Adrenal gland (tissue), 12 donors: Measurements from ENCODE around the gene C6orf47. TPM values are rescaled to one million over a fixed set of nuclear protein-coding genes. Genes with fewer than 3 reads are reported as not detected.

ENCODE experiments used
- DNase-seq, 7 donors: peaks; one replicate each; pipeline ENCODE4 v3.0.0-alpha.2; 2019 to 2020
- H3K27ac ChIP-seq, 5 donors: fragments of 200-600 bp; sonication (generic) in 4 of 5; 1 replicate in 3 of 5; 2 replicates in 2 of 5; pipeline versions ENCODE4 v1.5.1 to v1.8.0; 2016 to 2020; ENCODE audit warnings: mild to moderate bottlenecking in 1 of 5
- H3K27me3 ChIP-seq: fragments of 200-600 bp; 2 replicates; pipeline ENCODE4 v1.8.0; 2021
- H3K36me3 ChIP-seq, 2 donors: fragments of 200-600 bp; replicated peaks in 1 of 2; 1 replicate in 1 of 2; 2 replicates in 1 of 2; pipeline versions ENCODE4 v1.5.1 to v1.8.0; 2018 to 2022
- H3K4me1 ChIP-seq, 2 donors: fragments of 200-600 bp; replicated peaks in 1 of 2; 1 replicate in 1 of 2; 2 replicates in 1 of 2; pipeline versions ENCODE4 v1.5.1 to v1.8.0; 2018 to 2021
- H3K4me3 ChIP-seq, 4 donors: fragments of 200-600 bp; sonication (generic) in 3 of 4; one replicate each; pipeline ENCODE4 v1.5.1; 2016 to 2018
- H3K9me3 ChIP-seq, 3 donors: fragments of 200-600 bp; sonication (generic) in 1 of 3; replicated peaks in 1 of 3; 1 replicate in 2 of 3; 2 replicates in 1 of 3; pipeline versions ENCODE4 v1.5.1 to v1.8.0; 2016 to 2021
- CTCF ChIP-seq, 6 experiments: fragments of 450-650 bp in 4 of 6; fragments of 200-600 bp in 2 of 6; sonication (generic) in 1 of 6; IDR thresholded peaks; 1 replicate in 5 of 6; 2 replicates in 1 of 6; pipeline versions ENCODE4 v1.5.1 to v1.8.0; 2016 to 2021; ENCODE audit warnings: antibody characterized with exemption in 6 of 6, mild to moderate bottlenecking in 2 of 6, moderate library complexity in 1 of 6
- POLR2A ChIP-seq, 2 donors: fragments of 450-650 bp; IDR thresholded peaks; one replicate each; pipeline ENCODE4 v1.6.1; 2017; ENCODE audit warnings: antibody characterized with exemption in 2 of 2, mild to moderate bottlenecking in 2 of 2, moderate library complexity in 1 of 2
- WGBS, 4 donors: extraction: QIAGEN DNeasy Blood & Tissue Kit in 2 of 4; methylation state at CpG; one replicate each; pipeline versions ENCODE4 v1.1.5 to v1.1.7; 2013 to 2017; 5-methylcytosine and 5-hydroxymethylcytosine counted together
- intact Hi-C, 2 donors: fragments of 100-400 bp; cut with DNase I; formaldehyde crosslinking; loops; one replicate each; pipeline versions ENCODE4 v1.14.1 to v1.15.0; 2022 to 2023
- polyA plus RNA-seq, 3 donors: library from polyadenylated mRNA; stranded (reverse); fragments of 200-250 nt in 2 of 3; fragments of 350-450 nt in 1 of 3; fragmentation: Illumina TruSeq in 1 of 3; extraction: RNeasy Lipid Tissue Mini Kit (QIAGEN cat#74804) in 1 of 3; gene quantifications; one replicate each; pipeline ENCODE4 v1.2.3, GENCODE V29; 2013 to 2014
- total RNA-seq, 9 donors: library from RNA; depleted of rRNA in 4 of 9; stranded (reverse); fragments of >200 nt in 4 of 9; fragments of 120-200 nt in 1 of 9; fragmentation: NEBNext Ultra II Directional in 1 of 9; extraction: Animal tissue kit (Norgen Biotek cat#: 25700) in 1 of 9; gene quantifications; one replicate each; pipeline versions ENCODE4 v1.1.0 to v1.2.4, GENCODE V29; 2013 to 2023
- donor health status: healthy with polysubstance abuse.
- donor health status: Bipolar disorder and iron deficiency.
- donor health status: DM: yes; HTN: yes; CAD: no.
- donor health status: DM: no; HTN: no; CAD: no.
- donor health status: DM: no; HTN: no; CAD: no.
- donor health status: DM: yes; HTN: yes; CAD: no.

C6orf47 gene
- total and polyA plus RNA-seq, 12 donors, result 17.9 to 37.0 (median 26.3) TPM

- TF ChIP-seq CTCF (IDR thresholded peaks at IDR 0.05), result no peak
- H3K36me3 ChIP-seq, result peaks cover 0 to 100% of the 10 kb centered on the region in 2 donors
- no peaks in the 10 kb centered on the region for H3K27me3 ChIP-seq
- WGBS, 4 donors, result 92 to 94% (median 93%) methylated on average over 7 of the region's 7 CpGs
- H3K27ac ChIP-seq, result no peak overlapping the region
- no peaks in the 10 kb centered on the region for H3K4me1 ChIP-seq
- DNase-seq, result no peak
- H3K9me3 ChIP-seq, result no peaks in the 10 kb centered on the region
- intact Hi-C loops, result no loop called here
- no peak overlapping the region for H3K4me3 ChIP-seq
Observed at GRCh38 chr6:31629014-31629413, 31.6 kb downstream of the C6orf47 start.

- Histone ChIP-seq H3K27ac (no peak overlapping the region), H3K36me3 (peaks cover 0 to 97% of the 10 kb centered on the region in 2 donors), H3K9me3 (no peaks in the 10 kb centered on the region), H3K4me3 (no peak overlapping the region), H3K4me1 (peaks cover 0 to 3% of the 10 kb centered on the region in 2 donors), H3K27me3 (no peaks in the 10 kb centered on the region)
- WGBS, 4 donors, result 91 to 97% (median 96%) methylated on average over 14 to 19 of the region's 19 CpGs
- intact Hi-C loops, result no loop called here
- no peak for DNase-seq
- no peak for TF ChIP-seq CTCF (IDR thresholded peaks at IDR 0.05)
- no peak for TF ChIP-seq POLR2A (IDR thresholded peaks at IDR 0.05)
Observed at GRCh38 chr6:31627690-31628287, 32.8 kb downstream of the C6orf47 start.

- no peak for DNase-seq
- Histone ChIP-seq H3K27ac (no peak overlapping the region), H3K36me3 (peaks cover 0 to 92% of the 10 kb centered on the region in 2 donors), H3K4me1 (peaks cover 2 to 11% of the 10 kb centered on the region in 2 donors), H3K4me3 (no peak overlapping the region), H3K27me3 (no peaks in the 10 kb centered on the region), H3K9me3 (no peaks in the 10 kb centered on the region)
- 86 to 94% (median 92%) methylated on average over 4 to 10 of the region's 10 CpGs for WGBS, 4 donors
- TF ChIP-seq CTCF (IDR thresholded peaks at IDR 0.05) (no peak), POLR2A (IDR thresholded peaks at IDR 0.05) (no peak)
- intact Hi-C loops, result no loop called here
Observed at GRCh38 chr6:31626952-31627351, 33.6 kb downstream of the C6orf47 start.

- Histone ChIP-seq H3K9me3 (no peaks in the 10 kb centered on the region), H3K4me1 (peaks cover 14 to 17% of the 10 kb centered on the region in 2 donors), H3K27me3 (no peaks in the 10 kb centered on the region), H3K4me3 (no peak overlapping the region), H3K27ac (no peak overlapping the region), H3K36me3 (peaks cover 0 to 63% of the 10 kb centered on the region in 2 donors)
- WGBS, 4 donors, result 83 to 93% (median 89%) methylated on average over 10 of the region's 10 CpGs
- DNase-seq, result no peak
- no peak for TF ChIP-seq CTCF (IDR thresholded peaks at IDR 0.05)
- TF ChIP-seq POLR2A (IDR thresholded peaks at IDR 0.05), result no peak
- intact Hi-C loops, result no loop called here
Observed at GRCh38 chr6:31624070-31624469, 36.5 kb downstream of the C6orf47 start.
